T-helper 2 cell treated with Interferon-gamma antibody and Interleukin-4, amounts not matched to agents 5 μg/mL and 100 μg/mL, for 36 hours (primary cell): ENCODE results near the gene CIDEB.

Source experiments
- DNase-seq: peaks from one replicate; pipeline ENCODE4 v3.0.0; 2021; ENCODE audit warnings: low spot score
- H3K27ac Mint-ChIP-seq: one replicate; pipeline ENCODE4 v1.8.0; 2021; ENCODE audit warnings: mild to moderate bottlenecking, mixed read lengths
- H3K27me3 Mint-ChIP-seq: one replicate; pipeline ENCODE4 v1.8.0; 2021; ENCODE audit warnings: low read depth, mixed read lengths
- H3K36me3 Mint-ChIP-seq: one replicate; pipeline ENCODE4 v1.8.0; 2021; ENCODE audit warnings: low read depth, mixed read lengths
- H3K4me1 Mint-ChIP-seq: one replicate; pipeline ENCODE4 v1.8.0; 2021; ENCODE audit warnings: low read depth, mixed read lengths
- H3K4me3 Mint-ChIP-seq: one replicate; pipeline ENCODE4 v1.8.0; 2022; ENCODE audit warnings: mild to moderate bottlenecking, moderate library complexity, mixed read lengths
- H3K9me3 Mint-ChIP-seq: one replicate; pipeline ENCODE4 v1.8.0; 2021; ENCODE audit warnings: mixed read lengths

The CIDEB gene

GRCh38 chr14:24267516-24267915, 40.3 kb downstream of the CIDEB start:
- peaks cover 24% of the 10 kb centered on the region for H3K36me3 Mint-ChIP-seq
- peaks cover 23% of the 10 kb centered on the region for H3K4me1 Mint-ChIP-seq
- no peaks in the 10 kb centered on the region for H3K9me3 Mint-ChIP-seq
- no peak overlapping the region for H3K4me3 Mint-ChIP-seq
- no peaks in the 10 kb centered on the region for H3K27me3 Mint-ChIP-seq
- DNase-seq = no peak
- no peak overlapping the region for H3K27ac Mint-ChIP-seq

DNA sequence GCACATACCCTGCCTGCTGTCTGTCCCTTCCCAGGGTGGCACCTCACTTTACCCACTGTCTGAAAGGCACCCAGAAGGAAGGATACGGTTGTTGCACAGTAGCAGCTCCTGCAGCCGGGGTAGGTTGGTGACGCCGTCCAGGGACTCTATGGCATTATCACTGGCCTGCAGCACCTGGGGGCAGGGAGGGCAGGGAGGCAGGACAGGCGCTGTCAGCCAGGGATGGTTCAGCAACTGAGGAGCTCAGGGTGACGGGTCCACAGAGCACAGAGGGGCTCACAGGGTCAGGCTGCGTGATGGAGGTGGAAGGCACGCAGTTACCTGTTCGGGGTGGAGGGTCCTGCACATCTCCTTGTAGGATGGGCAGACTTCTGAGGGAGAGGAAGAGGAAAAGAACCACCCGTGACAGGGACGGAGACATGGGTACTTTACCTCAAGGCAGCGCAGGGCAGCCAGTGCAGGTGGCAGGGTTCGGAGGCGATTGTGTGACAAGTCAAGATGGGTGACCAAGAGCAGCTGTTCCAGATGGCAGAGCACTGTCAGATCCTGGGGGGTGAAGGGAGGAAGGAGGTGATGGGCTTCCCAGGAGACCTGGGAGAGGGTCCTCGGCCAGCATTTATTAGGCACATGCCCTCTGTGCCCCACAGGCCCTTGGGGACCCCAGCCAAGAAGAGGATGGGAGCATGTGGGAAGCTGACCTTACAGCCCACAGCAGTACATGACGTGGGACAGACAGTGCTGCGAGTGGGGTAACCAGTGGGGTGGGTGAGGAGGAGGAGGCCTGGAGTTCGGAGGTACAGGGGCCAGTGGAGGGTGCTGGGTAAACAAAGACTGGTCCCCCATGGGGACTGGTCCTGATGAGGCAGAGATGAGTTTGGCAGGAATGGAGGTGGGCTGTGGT, 41.2 kb downstream of the CIDEB start:
- no peak overlapping the region for H3K27ac Mint-ChIP-seq

DNA sequence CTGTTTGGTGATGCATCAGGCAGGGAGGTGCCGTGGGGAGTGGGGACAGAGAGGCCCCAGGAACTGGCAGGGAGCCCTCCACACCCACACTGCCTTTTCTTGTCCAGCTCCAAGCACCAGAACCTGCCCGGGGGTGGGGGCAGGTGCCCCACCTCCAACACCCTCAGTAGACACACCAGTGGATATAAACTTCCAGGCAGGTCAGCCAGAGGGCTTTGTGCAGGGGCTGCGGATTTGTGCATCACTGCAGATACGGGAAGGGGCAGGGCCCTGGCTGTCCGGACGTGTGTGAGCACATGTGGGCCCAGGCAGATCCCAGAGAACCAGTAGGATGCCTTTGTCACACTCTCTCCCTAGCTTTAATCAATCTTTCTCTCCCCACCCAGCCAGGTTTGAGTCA, 43.5 kb downstream of the CIDEB start:
- H3K9me3 Mint-ChIP-seq = no peaks in the 10 kb centered on the region
- H3K4me1 Mint-ChIP-seq = peaks cover 2% of the 10 kb centered on the region
- H3K27me3 Mint-ChIP-seq = no peaks in the 10 kb centered on the region
- no peak for DNase-seq
- no peak overlapping the region for H3K27ac Mint-ChIP-seq
- H3K4me3 Mint-ChIP-seq = no peak overlapping the region
- H3K36me3 Mint-ChIP-seq = peaks cover 22% of the 10 kb centered on the region

More for the DNA sequence above, 41.2 kb downstream of the CIDEB start:
- H3K27me3 Mint-ChIP-seq = no peaks in the 10 kb centered on the region
- no peak for DNase-seq
- H3K4me3 Mint-ChIP-seq = no peak overlapping the region
- H3K4me1 Mint-ChIP-seq = peaks cover 14% of the 10 kb centered on the region
- H3K9me3 Mint-ChIP-seq = no peaks in the 10 kb centered on the region
- H3K36me3 Mint-ChIP-seq = peaks cover 24% of the 10 kb centered on the region

DNA sequence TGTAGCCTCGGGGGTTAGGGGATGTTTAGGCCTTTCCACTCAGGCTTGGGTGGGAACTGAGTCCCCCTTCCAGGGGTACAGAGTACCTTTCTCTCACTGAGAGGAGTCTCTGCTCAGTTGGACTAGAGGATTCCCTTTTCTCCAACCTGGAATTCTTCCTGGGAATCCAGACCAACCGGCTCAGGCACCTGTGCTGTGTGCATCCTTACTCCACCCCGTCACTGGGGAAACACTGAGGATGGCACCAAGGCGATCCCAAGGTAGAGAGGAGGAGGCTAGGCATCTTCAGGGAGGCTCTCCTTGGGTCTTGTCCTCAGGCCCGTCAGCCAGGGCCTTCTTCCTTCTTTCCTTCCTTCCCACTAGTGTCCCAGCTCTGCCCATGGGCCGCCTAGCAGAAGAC, 43.9 kb downstream of the CIDEB start:
- H3K36me3 Mint-ChIP-seq = peaks cover 18% of the 10 kb centered on the region
- peaks cover 2% of the 10 kb centered on the region for H3K4me1 Mint-ChIP-seq
- H3K4me3 Mint-ChIP-seq = no peak overlapping the region
- no peak for DNase-seq
- no peaks in the 10 kb centered on the region for H3K9me3 Mint-ChIP-seq
- H3K27me3 Mint-ChIP-seq = no peaks in the 10 kb centered on the region
- no peak overlapping the region for H3K27ac Mint-ChIP-seq

- no peaks in the 10 kb centered on the region for H3K9me3 Mint-ChIP-seq
- peaks cover 2% of the 10 kb centered on the region for H3K4me1 Mint-ChIP-seq
- H3K36me3 Mint-ChIP-seq = peaks cover 17% of the 10 kb centered on the region
- no peak within 1 kb of the TSS for H3K27ac Mint-ChIP-seq
- H3K27me3 Mint-ChIP-seq = no peaks in the 10 kb centered on the region
- no peak within 1 kb of the TSS for H3K4me3 Mint-ChIP-seq
- no peak for DNase-seq
These were observed 44.7 kb downstream of the CIDEB start, which contains the start of gene TGM1 for GRCh38 chr14:24262821-24263733. TSS of gene TGM1 (minus strand) at chr14:24263177. CDS start at chr14:24262352, 825 bp downstream.

DNA sequence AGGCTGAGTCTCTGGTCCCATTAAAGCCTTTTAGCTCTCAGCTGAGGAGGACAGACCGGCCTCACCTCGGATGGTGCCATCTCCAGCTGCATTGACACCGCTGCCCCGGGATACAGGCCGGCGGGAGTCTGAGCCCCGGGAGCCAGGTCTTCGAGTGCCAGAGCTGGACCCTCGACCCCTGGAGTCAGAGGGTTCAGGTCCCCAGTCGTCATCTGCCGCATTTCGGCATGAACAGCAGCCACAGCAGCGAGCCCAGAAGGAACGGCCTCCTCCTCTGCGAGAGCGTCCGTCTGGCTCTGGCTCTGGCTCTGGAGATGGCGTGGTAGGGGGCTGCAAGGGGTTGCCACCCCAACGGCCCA, 45.8 kb downstream of the CIDEB start:
- no peak overlapping the region for H3K4me3 Mint-ChIP-seq
- DNase-seq = no peak

DNA sequence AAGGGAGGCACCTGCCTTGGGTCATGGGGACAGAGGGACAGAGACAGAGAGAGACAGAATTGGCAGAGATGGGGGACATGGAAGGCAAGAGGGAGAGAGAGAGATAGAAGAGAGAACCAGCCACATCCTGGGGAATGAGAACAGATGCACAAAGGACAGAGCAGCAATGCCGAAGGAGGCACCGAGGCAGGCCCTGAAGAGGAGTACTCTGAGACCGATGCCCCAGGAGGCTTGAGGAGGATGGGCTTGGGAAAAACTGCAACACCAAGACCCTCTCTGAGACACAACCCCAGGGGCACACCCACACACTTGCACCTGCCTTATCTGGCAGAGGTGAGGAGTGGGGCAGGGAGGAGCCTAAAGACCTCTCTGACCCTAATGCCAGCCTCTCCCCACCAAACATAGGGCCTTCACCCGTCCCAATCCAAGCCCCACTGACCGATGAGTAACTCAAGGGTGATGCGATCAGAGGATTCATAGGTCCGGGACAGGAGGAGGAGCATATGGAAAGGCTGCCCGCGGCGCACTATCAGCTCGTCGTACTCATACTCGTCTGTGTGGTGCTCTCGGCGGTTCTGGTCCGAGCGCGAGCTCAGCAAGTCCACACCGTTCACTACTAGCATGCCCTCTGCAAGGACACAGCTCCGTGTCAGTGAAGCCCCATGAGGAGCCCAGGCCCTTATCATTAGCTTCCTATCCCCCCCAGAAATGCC, 46.4 kb downstream of the CIDEB start:
- Mint-ChIP-seq H3K4me3 (no peak overlapping the region), H3K9me3 (no peaks in the 10 kb centered on the region), H3K36me3 (peaks cover 7% of the 10 kb centered on the region), H3K27ac (no peak overlapping the region), H3K27me3 (no peaks in the 10 kb centered on the region), H3K4me1 (no peaks in the 10 kb centered on the region)
- DNase-seq = no peak

More for the DNA sequence above, 45.8 kb downstream of the CIDEB start:
- H3K9me3 Mint-ChIP-seq = no peaks in the 10 kb centered on the region
- peaks cover 12% of the 10 kb centered on the region for H3K36me3 Mint-ChIP-seq
- peaks cover under 1% of the 10 kb centered on the region for H3K4me1 Mint-ChIP-seq
- no peak overlapping the region for H3K27ac Mint-ChIP-seq
- H3K27me3 Mint-ChIP-seq = no peaks in the 10 kb centered on the region

- Mint-ChIP-seq H3K27ac (no peak overlapping the region), H3K36me3 (peaks cover 4% of the 10 kb centered on the region), H3K4me1 (no peaks in the 10 kb centered on the region), H3K27me3 (no peaks in the 10 kb centered on the region), H3K4me3 (no peak overlapping the region), H3K9me3 (no peaks in the 10 kb centered on the region)
- no peak for DNase-seq
These were observed 47.0 kb downstream of the CIDEB start for GRCh38 chr14:24260780-24261157.

DNA sequence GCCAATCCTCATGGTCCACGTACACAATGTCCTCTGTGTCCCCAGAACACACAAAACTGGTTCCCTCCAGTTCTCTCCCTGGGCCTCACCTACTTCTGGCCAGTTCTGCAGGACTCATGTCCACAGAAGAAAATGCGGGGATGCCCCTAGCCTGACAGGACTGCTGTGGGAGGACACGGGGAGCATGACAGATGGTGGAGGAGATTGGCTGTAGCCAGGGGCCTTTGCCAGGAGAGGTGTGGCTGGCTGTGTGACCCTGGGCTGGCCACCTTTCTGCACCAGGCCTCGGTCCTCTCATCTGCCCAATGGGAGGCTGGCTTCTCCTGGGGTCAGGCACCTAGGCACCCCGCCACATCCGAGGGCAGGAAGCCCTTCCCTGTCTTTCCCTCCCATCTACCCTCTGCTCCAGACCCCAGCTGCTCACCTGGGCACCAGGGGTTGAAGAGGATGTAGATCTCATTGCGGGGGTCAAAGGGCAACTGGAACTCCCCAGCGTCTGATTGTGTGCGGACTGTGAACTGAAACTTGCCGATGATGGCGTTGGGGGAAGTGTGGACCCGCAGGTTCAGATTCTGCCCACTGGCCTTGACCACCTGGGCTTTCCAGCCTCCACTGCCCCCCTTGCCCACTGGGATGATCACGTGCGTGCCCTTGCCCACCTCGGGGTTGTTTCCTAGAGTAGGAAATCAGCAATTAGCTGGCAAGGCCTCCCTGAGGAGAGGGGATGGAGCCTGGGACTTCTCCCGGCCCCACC, 47.6 kb downstream of the CIDEB start:
- Mint-ChIP-seq H3K4me3 (no peak overlapping the region), H3K27ac (no peak overlapping the region), H3K27me3 (no peaks in the 10 kb centered on the region), H3K36me3 (peaks cover 4% of the 10 kb centered on the region), H3K9me3 (no peaks in the 10 kb centered on the region), H3K4me1 (no peaks in the 10 kb centered on the region)
- DNase-seq = no peak

GRCh38 chr14:24259282-24260025, 48.3 kb downstream of the CIDEB start:
- Mint-ChIP-seq H3K36me3 (peaks cover 6% of the 10 kb centered on the region), H3K27me3 (no peaks in the 10 kb centered on the region), H3K9me3 (no peaks in the 10 kb centered on the region), H3K27ac (no peak overlapping the region), H3K4me1 (no peaks in the 10 kb centered on the region), H3K4me3 (no peak overlapping the region)
- DNase-seq = no peak

DNA sequence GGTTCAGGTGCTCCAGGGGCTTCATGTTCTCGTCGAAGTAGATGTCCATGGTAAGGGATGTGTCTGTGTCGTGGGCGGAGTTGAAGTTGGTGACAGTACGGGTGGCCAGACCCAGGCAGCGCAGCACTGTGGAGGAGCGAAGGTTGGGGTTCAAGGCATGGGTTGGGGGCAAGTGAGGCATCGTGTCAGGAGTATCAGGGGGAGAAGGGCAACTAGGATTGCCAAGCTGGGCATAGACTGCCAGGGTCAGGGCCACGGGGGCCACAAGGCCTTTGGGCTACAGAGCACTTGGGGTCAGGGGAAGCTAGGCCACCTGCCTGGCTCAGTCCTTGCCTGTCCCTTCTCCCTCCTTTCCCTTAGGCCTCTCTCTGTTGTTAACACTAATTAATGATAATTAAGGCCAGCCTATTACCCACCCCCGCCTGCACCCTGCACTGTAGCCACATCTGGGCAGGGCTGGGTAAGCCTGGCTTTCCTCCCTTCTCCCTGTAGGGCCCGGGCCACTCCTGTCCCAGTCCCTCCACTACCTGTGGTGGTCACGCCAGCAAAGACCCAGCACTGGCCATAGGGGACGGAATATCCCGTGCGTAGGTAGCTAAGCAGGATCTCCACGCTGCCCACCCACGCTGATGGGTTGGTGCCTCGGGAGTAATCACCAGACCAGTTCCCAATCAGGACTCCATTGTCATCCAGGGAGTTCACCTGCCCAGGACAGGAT, 49.1 kb downstream of the CIDEB start:
- DNase-seq = no peak

DNA sequence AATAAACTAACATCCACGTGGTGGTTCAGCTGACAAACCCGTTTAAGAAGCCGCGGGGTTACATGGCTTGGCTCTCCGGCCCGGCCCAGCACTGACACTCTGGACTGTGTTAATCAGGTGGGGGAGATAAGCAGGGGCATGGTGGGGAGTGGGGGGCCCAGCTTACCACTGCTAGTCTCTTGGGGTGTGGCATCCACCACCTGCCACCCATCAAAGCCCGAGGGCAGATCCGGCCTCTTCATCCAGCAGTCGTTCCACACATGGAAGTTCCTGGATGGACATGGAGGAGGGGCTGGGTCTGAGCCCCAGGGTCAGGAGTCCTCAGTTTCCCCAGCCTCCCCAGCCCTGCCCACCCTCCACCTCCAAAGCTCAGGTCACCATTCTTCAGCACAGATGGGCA, 49.7 kb downstream of the CIDEB start:
- Mint-ChIP-seq H3K4me1 (no peaks in the 10 kb centered on the region), H3K36me3 (peaks cover 8% of the 10 kb centered on the region), H3K9me3 (no peaks in the 10 kb centered on the region), H3K4me3 (no peak overlapping the region), H3K27me3 (no peaks in the 10 kb centered on the region), H3K27ac (no peak overlapping the region)
- no peak for DNase-seq

More for the DNA sequence above, 49.1 kb downstream of the CIDEB start:
- Mint-ChIP-seq H3K4me3 (no peak overlapping the region), H3K27me3 (no peaks in the 10 kb centered on the region), H3K27ac (no peak overlapping the region), H3K4me1 (no peaks in the 10 kb centered on the region), H3K9me3 (no peaks in the 10 kb centered on the region), H3K36me3 (peaks cover 8% of the 10 kb centered on the region)
